Jurkat, Clone E6-1 (cell line): ENCODE measurements around the gene MYF6.

ENCODE experiments used
- DNase-seq: peaks from one replicate; pipeline ENCODE4 v3.0.0-alpha.2; 2011; ENCODE audit warnings: low read depth, low spot score
- H3K4me3 ChIP-seq: 2 replicates; pipeline ENCODE4 v1.5.1; 2011; ENCODE audit warnings: mild to moderate bottlenecking, low read length, control low read depth, moderate library complexity

The MYF6 gene

GRCh38 chr12:80702889-80703805 lies 4.3 kb upstream of the MYF6 start:
- no peak overlapping the region for H3K4me3 ChIP-seq
- DNase-seq, result no peak

- no peak overlapping the region for H3K4me3 ChIP-seq
- DNase-seq, result no peak
Measured at GRCh38 chr12:80704420-80704819, 3.0 kb upstream of the MYF6 start.

- H3K4me3 ChIP-seq, result no peak overlapping the region
- DNase-seq, result no peak
Measured at GRCh38 chr12:80707830-80708258, 410 bp downstream of the MYF6 start.

- no peak overlapping the region for H3K4me3 ChIP-seq
- no peak for DNase-seq
Measured at GRCh38 chr12:80708259-80708974, 983 bp downstream of the MYF6 start.

- DNase-seq, result no peak
- no peak overlapping the region for H3K4me3 ChIP-seq
Measured at GRCh38 chr12:80708975-80709328, 1.5 kb downstream of the MYF6 start.

- H3K4me3 ChIP-seq, result no peak overlapping the region
Measured at GRCh38 chr12:80709811-80710726, 2.6 kb downstream of the MYF6 start.

GRCh38 chr12:80710727-80711449 lies 3.5 kb downstream of the MYF6 start:
- DNase-seq, result no peak
- no peak overlapping the region for H3K4me3 ChIP-seq

More at GRCh38 chr12:80709811-80710726, 2.6 kb downstream of the MYF6 start:
- DNase-seq, result peak; percentile 30

- no peak for DNase-seq
- H3K4me3 ChIP-seq, result no peak overlapping the region
Measured at GRCh38 chr12:80711866-80712265, 4.4 kb downstream of the MYF6 start.

- no peak overlapping the region for H3K4me3 ChIP-seq
- no peak for DNase-seq
Measured at GRCh38 chr12:80712866-80713265, 5.4 kb downstream of the MYF6 start.

GRCh38 chr12:80713419-80713818 lies 6.0 kb downstream of the MYF6 start:
- DNase-seq, result no peak
- no peak overlapping the region for H3K4me3 ChIP-seq

- no peak overlapping the region for H3K4me3 ChIP-seq
Measured at GRCh38 chr12:80714055-80714454, 6.6 kb downstream of the MYF6 start.

GRCh38 chr12:80714846-80715245 lies 7.4 kb downstream of the MYF6 start:
- no peak overlapping the region for H3K4me3 ChIP-seq
- no peak for DNase-seq

More at GRCh38 chr12:80714055-80714454, 6.6 kb downstream of the MYF6 start:
- no peak for DNase-seq

GRCh38 chr12:80715713-80716249 lies 8.3 kb downstream of the MYF6 start:
- no peak for DNase-seq
- H3K4me3 ChIP-seq, result no peak overlapping the region

- no peak for DNase-seq
- no peak within 1 kb of the TSS for H3K4me3 ChIP-seq
Measured at GRCh38 chr12:80716696-80717469, 9.4 kb downstream of the MYF6 start, which contains the start of gene MYF5. TSS of gene MYF5 (plus strand) at chr12:80716912. CDS start at chr12:80717064, 152 bp downstream.

GRCh38 chr12:80717856-80718255 lies 10.4 kb downstream of the MYF6 start:
- no peak for DNase-seq
- H3K4me3 ChIP-seq, result no peak overlapping the region

- DNase-seq, result no peak
- H3K4me3 ChIP-seq, result no peak overlapping the region
Measured at GRCh38 chr12:80720516-80720915, 13.1 kb downstream of the MYF6 start.

- no peak overlapping the region for H3K4me3 ChIP-seq
- no peak for DNase-seq
Measured at GRCh38 chr12:80721326-80721725, 13.9 kb downstream of the MYF6 start.
